Vagina (tissue), 2 donors: ENCODE measurements around the gene PHF13.

Experiments
- CTCF ChIP-seq, 3 experiments: fragments of 450-650 bp in 2 of 3; fragments of 200-600 bp in 1 of 3; sonication (generic) in 1 of 3; IDR thresholded peaks; one replicate each; pipeline ENCODE4 v1.5.1; 2017 to 2019; ENCODE audit warnings: antibody characterized with exemption in 3 of 3, mild to moderate bottlenecking in 2 of 3, moderate library complexity in 2 of 3
- POLR2A ChIP-seq, 2 donors: fragments of 450-650 bp; IDR thresholded peaks; one replicate each; pipeline ENCODE4 v1.6.1; 2017; ENCODE audit warnings: antibody characterized with exemption in 2 of 2, mild to moderate bottlenecking in 2 of 2, moderate library complexity in 2 of 2

- no peak for TF ChIP-seq CTCF (IDR thresholded peaks at IDR 0.05)
- TF ChIP-seq POLR2A (IDR thresholded peaks at IDR 0.05): no peak
Observed at GRCh38 chr1:6584126-6585080, 29.1 kb upstream of the PHF13 start.
